Karpas-422 (cell line): ENCODE results near the gene DIDO1. TPM values are rescaled to one million over a fixed set of nuclear protein-coding genes. Genes with fewer than 3 reads are reported as not detected.

ENCODE experiments used
- DNase-seq: peaks from one replicate; pipeline ENCODE4 v3.0.0-alpha.2; 2015
- H2AFZ ChIP-seq: fragments of 200-600 bp; sonication (generic); 2 replicates; pipeline ENCODE4 v1.6.1; 2014; ENCODE audit warnings: antibody characterized with exemption, low read length, mixed read lengths
- H3K27ac ChIP-seq: fragments of 200-600 bp; sonication (generic); 2 replicates; pipeline ENCODE4 v1.5.1; 2014; ENCODE audit warnings: mild to moderate bottlenecking, low read length, moderate library complexity
- H3K27me3 ChIP-seq: fragments of 200-600 bp; sonication (generic); 2 replicates; pipeline ENCODE4 v1.6.1; 2014; ENCODE audit warnings: low read length, mixed read lengths
- H3K36me3 ChIP-seq: fragments of 200-600 bp; sonication (generic); 2 replicates; pipeline ENCODE4 v1.6.1; 2014; ENCODE audit warnings: low read length, mixed read lengths; ENCODE audit not compliant: insufficient read depth
- H3K4me1 ChIP-seq: fragments of 200-600 bp; sonication (generic); 2 replicates; pipeline ENCODE4 v1.6.1; 2014; ENCODE audit warnings: mild to moderate bottlenecking, low read length, mixed read lengths
- H3K4me2 ChIP-seq: fragments of 200-600 bp; sonication (generic); 2 replicates; pipeline ENCODE4 v1.6.1; 2014; ENCODE audit warnings: low read length, low read depth, mild to moderate bottlenecking; ENCODE audit not compliant: poor library complexity, severe bottlenecking
- H3K4me3 ChIP-seq: fragments of 200-600 bp; sonication (generic); 2 replicates; pipeline ENCODE4 v1.5.1; 2014; ENCODE audit warnings: mild to moderate bottlenecking, antibody characterized with exemption, low read length, mixed read lengths
- H3K79me2 ChIP-seq: fragments of 200-600 bp; sonication (generic); 2 replicates; pipeline ENCODE4 v1.6.1; 2014; ENCODE audit warnings: mild to moderate bottlenecking, low read length, mixed read lengths
- H3K9ac ChIP-seq: fragments of 200-600 bp; sonication (generic); 2 replicates; pipeline ENCODE4 v1.6.0; 2014; ENCODE audit warnings: low read length
- H3K9me2 ChIP-seq: fragments of 200-600 bp; sonication (generic), shearing (Covaris generic); replicated peaks from 2 replicates; pipeline ENCODE4 v1.6.0; 2014; ENCODE audit warnings: mild to moderate bottlenecking, low read length, moderate library complexity; ENCODE audit not compliant: insufficient read depth
- H3K9me3 ChIP-seq: fragments of 300-700, 200-600 bp; sonication (generic); 2 replicates; pipeline ENCODE4 v1.6.1; 2014; ENCODE audit warnings: low read length, mixed read lengths
- H4K20me1 ChIP-seq: fragments of 200-600 bp; sonication (generic); 2 replicates; pipeline ENCODE4 v1.6.1; 2014; ENCODE audit warnings: mild to moderate bottlenecking, antibody characterized with exemption, low read length, low read depth; ENCODE audit not compliant: insufficient read depth
- total RNA-seq: library from RNA; depleted of rRNA; stranded (reverse); fragments of >200 nt; shearing (Covaris generic); gene quantifications from 2 replicates; pipeline ENCODE4 v1.2.3, GENCODE V29; 2014; ENCODE audit warnings: low replicate concordance

The DIDO1 gene
- total RNA-seq, 1 experiment from 2014 or later, result 35.4 TPM

- H3K27ac ChIP-seq, result no peak overlapping the region
- H2AFZ ChIP-seq, result no peak overlapping the region
- H3K9me2 ChIP-seq, result no peaks in the 10 kb centered on the region
- no peak overlapping the region for H3K4me3 ChIP-seq
- no peak for DNase-seq
- H3K9me3 ChIP-seq, result no peaks in the 10 kb centered on the region
- H3K4me2 ChIP-seq, result no peak overlapping the region
- H3K27me3 ChIP-seq, result no peaks in the 10 kb centered on the region
- H3K36me3 ChIP-seq, result peaks cover 55% of the 10 kb centered on the region; the same call in 1 of the 2 replicates
- H3K79me2 ChIP-seq, result no peaks in the 10 kb centered on the region
- no peak overlapping the region for H3K9ac ChIP-seq
- no peaks in the 10 kb centered on the region for H4K20me1 ChIP-seq
- H3K4me1 ChIP-seq, result no peaks in the 10 kb centered on the region
Measured at GRCh38 chr20:62888910-62889309, 37.4 kb downstream of the DIDO1 start.

DNA sequence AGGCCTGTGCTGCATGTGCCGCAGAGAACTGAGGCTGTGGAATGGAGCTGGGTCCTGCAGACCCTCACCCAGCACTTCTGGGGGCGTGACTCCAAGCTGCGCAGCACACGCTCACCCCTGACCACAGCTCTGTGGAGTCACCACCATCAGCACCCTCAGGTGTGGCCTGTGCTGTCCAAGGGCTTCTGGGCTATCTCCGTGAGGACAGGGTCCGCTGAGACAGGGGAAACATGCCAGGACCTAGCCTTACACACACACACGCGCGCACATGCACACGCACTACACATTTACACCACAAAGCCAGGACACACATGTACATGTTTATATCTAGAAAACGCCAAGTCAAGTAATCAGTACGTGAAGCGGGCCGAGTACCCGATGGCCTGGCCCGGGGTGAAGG is 37.9 kb downstream of the DIDO1 start:
- no peaks in the 10 kb centered on the region for H3K79me2 ChIP-seq
- no peaks in the 10 kb centered on the region for H3K9me3 ChIP-seq
- H4K20me1 ChIP-seq, result no peaks in the 10 kb centered on the region
- H3K9ac ChIP-seq, result no peak overlapping the region
- H3K4me3 ChIP-seq, result no peak overlapping the region
- no peak overlapping the region for H3K27ac ChIP-seq
- H2AFZ ChIP-seq, result no peak overlapping the region
- no peaks in the 10 kb centered on the region for H3K4me1 ChIP-seq
- no peaks in the 10 kb centered on the region for H3K27me3 ChIP-seq
- H3K36me3 ChIP-seq, result peaks cover 51% of the 10 kb centered on the region; the same call in 1 of the 2 replicates
- DNase-seq, result no peak
- H3K9me2 ChIP-seq, result no peaks in the 10 kb centered on the region
- H3K4me2 ChIP-seq, result no peak overlapping the region

DNA sequence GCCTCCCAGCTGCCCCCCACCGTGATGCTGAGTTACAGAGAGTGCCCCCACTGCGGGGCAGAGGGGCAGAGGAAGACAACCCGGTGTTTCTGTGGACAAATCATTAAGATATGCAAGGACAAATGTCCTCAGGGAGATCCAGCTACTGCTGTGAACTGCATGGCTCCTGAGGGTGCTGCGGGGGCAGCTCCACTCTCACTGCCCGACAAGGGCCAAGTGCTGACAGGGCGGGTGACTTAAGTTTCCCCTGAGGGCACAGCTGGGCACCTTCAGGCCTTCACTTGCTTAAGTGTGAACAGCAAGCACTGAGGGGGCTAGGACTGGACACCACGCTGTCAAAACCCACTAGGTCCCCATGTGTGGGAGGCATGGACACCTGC is 38.5 kb downstream of the DIDO1 start:
- peaks cover 47% of the 10 kb centered on the region; the same call in 1 of the 2 replicates for H3K36me3 ChIP-seq
- no peaks in the 10 kb centered on the region for H3K79me2 ChIP-seq
- no peaks in the 10 kb centered on the region for H3K9me2 ChIP-seq
- H3K9me3 ChIP-seq, result no peaks in the 10 kb centered on the region
- no peak overlapping the region for H3K4me2 ChIP-seq
- H4K20me1 ChIP-seq, result no peaks in the 10 kb centered on the region
- H3K27ac ChIP-seq, result no peak overlapping the region
- no peak overlapping the region for H2AFZ ChIP-seq
- H3K4me1 ChIP-seq, result no peaks in the 10 kb centered on the region
- H3K4me3 ChIP-seq, result no peak overlapping the region
- no peak for DNase-seq
- H3K9ac ChIP-seq, result no peak overlapping the region
- no peaks in the 10 kb centered on the region for H3K27me3 ChIP-seq

DNA sequence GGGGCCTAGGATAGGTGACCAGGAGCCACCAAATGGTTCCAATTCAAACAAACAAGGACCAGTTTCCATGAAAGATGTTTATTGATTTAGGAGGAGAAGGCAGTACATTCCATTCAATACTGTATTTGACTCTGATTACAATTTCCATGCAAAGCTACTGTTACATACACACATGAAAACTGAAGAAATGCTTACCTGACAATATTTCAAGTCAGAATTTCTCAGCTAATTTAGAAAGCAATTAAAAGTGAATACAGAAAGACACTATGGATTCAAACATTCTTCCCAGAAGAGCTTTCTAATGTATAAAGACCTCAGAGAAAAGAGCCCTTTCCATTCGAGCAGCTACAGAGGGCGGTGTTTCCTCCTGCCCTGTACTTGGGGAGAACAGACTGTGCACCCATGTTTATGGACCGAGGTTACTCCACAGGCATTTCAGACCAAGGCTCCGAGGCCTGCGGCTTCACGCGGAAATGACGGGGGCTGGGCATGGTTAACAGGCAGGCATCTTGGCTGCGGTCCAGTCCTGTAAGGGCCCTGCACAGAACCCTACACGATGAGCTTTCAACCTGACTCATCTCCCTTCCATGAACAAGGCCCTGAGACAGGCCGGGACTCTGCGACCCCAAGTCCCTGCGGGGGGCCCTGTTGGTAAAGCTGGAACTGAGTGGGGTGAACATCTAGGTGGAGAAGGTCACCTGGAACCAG is 39.0 kb downstream of the DIDO1 start:
- Histone ChIP-seq H3K4me1 (no peaks in the 10 kb centered on the region), H3K4me3 (no peak overlapping the region), H3K9me2 (no peaks in the 10 kb centered on the region), H3K27me3 (no peaks in the 10 kb centered on the region), H3K27ac (no peak overlapping the region), H4K20me1 (no peaks in the 10 kb centered on the region), H3K9me3 (no peaks in the 10 kb centered on the region), H2AFZ (no peak overlapping the region), H3K36me3 (peaks cover 44% of the 10 kb centered on the region; the same call in 1 of the 2 replicates), H3K79me2 (no peaks in the 10 kb centered on the region), H3K4me2 (no peak overlapping the region), H3K9ac (no peak overlapping the region)
- DNase-seq, result no peak

- no peaks in the 10 kb centered on the region for H3K79me2 ChIP-seq
- no peaks in the 10 kb centered on the region for H4K20me1 ChIP-seq
- H3K4me1 ChIP-seq, result no peaks in the 10 kb centered on the region
- H3K9me2 ChIP-seq, result no peaks in the 10 kb centered on the region
- no peak overlapping the region for H3K27ac ChIP-seq
- no peak overlapping the region for H3K9ac ChIP-seq
- H3K4me2 ChIP-seq, result no peak overlapping the region
- H3K9me3 ChIP-seq, result no peaks in the 10 kb centered on the region
- H3K27me3 ChIP-seq, result no peaks in the 10 kb centered on the region
- H3K36me3 ChIP-seq, result peaks cover 43% of the 10 kb centered on the region; the same call in 1 of the 2 replicates
- no peak overlapping the region for H2AFZ ChIP-seq
- DNase-seq, result no peak
- no peak overlapping the region for H3K4me3 ChIP-seq
Measured at GRCh38 chr20:62886709-62887058, 39.6 kb downstream of the DIDO1 start.

- no peaks in the 10 kb centered on the region for H4K20me1 ChIP-seq
- H3K4me2 ChIP-seq, result no peak overlapping the region
- no peaks in the 10 kb centered on the region for H3K79me2 ChIP-seq
- DNase-seq, result no peak
- H3K4me3 ChIP-seq, result no peak overlapping the region
- no peaks in the 10 kb centered on the region for H3K27me3 ChIP-seq
- H3K4me1 ChIP-seq, result no peaks in the 10 kb centered on the region
- no peak overlapping the region for H3K27ac ChIP-seq
- peaks cover 38% of the 10 kb centered on the region; the same call in 1 of the 2 replicates for H3K36me3 ChIP-seq
- no peaks in the 10 kb centered on the region for H3K9me3 ChIP-seq
- H2AFZ ChIP-seq, result no peak overlapping the region
- no peak overlapping the region for H3K9ac ChIP-seq
- no peaks in the 10 kb centered on the region for H3K9me2 ChIP-seq
Measured at GRCh38 chr20:62885896-62886708, 40.2 kb downstream of the DIDO1 start.

DNA sequence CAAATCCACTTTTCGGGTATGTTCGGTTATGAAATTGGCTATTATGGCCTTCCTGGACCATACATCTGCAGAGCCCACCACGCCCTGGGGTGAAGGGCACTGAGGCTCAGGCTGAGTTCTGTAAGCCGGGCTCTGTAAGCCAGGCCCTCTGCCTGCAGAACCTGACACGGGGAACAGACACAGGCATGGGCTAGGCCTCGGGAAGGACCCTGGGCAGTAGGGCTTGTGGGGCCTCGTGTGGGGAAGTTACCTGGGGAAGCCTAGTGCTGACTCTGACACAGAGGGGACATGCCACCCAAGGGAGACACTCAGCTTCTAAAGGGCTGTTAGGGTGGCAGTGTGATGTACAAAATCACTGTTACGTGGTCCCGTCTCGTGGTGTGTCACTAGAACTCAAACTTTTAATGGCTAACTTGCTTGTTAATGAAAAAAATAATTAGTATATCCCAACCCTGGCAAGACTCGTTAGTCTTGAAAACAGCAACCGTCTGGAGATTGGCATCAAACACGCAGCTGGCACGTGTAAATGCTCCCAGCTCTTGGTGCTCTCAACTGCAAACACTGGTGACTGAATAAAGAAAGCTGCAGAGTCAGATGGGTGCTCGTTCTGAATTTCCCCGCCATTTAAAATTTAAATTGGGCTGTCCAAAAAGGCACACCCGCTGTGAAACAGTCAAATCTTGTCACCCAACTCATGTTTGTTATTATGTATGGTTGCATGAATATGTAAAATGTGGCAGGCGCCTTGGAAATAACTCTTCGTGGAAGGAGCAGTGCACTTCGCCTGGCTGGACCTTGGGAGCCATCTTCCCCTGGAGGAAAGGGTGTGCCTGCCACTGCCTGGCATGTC is 41.0 kb downstream of the DIDO1 start:
- peaks cover 35% of the 10 kb centered on the region; the same call in 1 of the 2 replicates for H3K36me3 ChIP-seq
- H3K4me3 ChIP-seq, result no peak overlapping the region

DNA sequence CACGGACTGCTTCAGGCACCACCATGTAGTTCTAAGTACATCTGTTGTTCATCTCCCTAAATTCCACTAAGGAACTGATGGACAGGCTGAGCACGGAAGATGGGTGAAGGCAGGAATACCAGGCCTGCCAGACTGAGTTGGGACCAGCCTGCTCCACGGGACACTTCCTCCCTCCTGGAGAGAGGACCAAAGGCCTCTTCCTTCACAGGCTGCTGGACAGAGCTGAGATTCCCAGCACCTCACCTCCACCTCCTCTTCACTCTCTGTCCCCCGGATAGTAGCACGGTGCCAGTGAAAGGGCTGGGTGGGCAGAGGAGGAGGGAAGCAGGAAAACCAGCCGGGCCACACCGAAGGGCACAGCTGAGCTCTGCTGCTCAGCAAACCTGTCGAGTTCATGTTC is 41.7 kb downstream of the DIDO1 start:
- H3K27ac ChIP-seq, result no peak overlapping the region
- no peaks in the 10 kb centered on the region for H3K9me2 ChIP-seq
- H3K4me3 ChIP-seq, result no peak overlapping the region
- no peak overlapping the region for H3K4me2 ChIP-seq
- DNase-seq, result no peak
- H3K4me1 ChIP-seq, result no peaks in the 10 kb centered on the region
- H3K36me3 ChIP-seq, result peaks cover 35% of the 10 kb centered on the region; the same call in 1 of the 2 replicates
- H3K27me3 ChIP-seq, result no peaks in the 10 kb centered on the region
- no peaks in the 10 kb centered on the region for H3K79me2 ChIP-seq
- no peaks in the 10 kb centered on the region for H4K20me1 ChIP-seq
- no peak overlapping the region for H2AFZ ChIP-seq
- H3K9ac ChIP-seq, result no peak overlapping the region
- H3K9me3 ChIP-seq, result no peaks in the 10 kb centered on the region

More for the DNA sequence above, 41.0 kb downstream of the DIDO1 start:
- Histone ChIP-seq H3K4me2 (no peak overlapping the region), H3K79me2 (no peaks in the 10 kb centered on the region), H3K9ac (no peak overlapping the region), H3K27me3 (no peaks in the 10 kb centered on the region), H3K4me1 (no peaks in the 10 kb centered on the region), H3K27ac (no peak overlapping the region), H3K9me2 (no peaks in the 10 kb centered on the region), H2AFZ (no peak overlapping the region), H3K9me3 (no peaks in the 10 kb centered on the region), H4K20me1 (no peaks in the 10 kb centered on the region)
- no peak for DNase-seq
